GM06990 (cell line): Measurements from ENCODE around the gene ATP10A.

Experiments used
- DNase-seq: peaks from one replicate; pipeline ENCODE4 v3.0.0-alpha.2; 2011; ENCODE audit not compliant: insufficient read length; ENCODE audit errors: extremely low read depth
- H3K27me3 ChIP-seq: replicated peaks from 2 replicates; pipeline ENCODE4 v1.6.0; 2011; ENCODE audit warnings: low read length; ENCODE audit not compliant: control insufficient read depth, insufficient read depth
- H3K36me3 ChIP-seq: 2 replicates; pipeline ENCODE4 v1.5.1; 2011; ENCODE audit warnings: low read length; ENCODE audit not compliant: control insufficient read depth, insufficient read depth
- H3K4me3 ChIP-seq: replicated peaks from 2 replicates; pipeline ENCODE4 v1.5.1; 2011; ENCODE audit warnings: low read depth, mild to moderate bottlenecking, control low read depth, low read length
- TF ChIP-seq, protein P1 (sequence below): IDR thresholded peaks from 2 replicates; pipeline ENCODE4 v1.5.1; 2011; ENCODE audit warnings: low read length, control low read depth, mild to moderate bottlenecking, inconsistent platforms; ENCODE audit not compliant: insufficient read depth, poor library complexity, severe bottlenecking

Gene ATP10A

DNA sequence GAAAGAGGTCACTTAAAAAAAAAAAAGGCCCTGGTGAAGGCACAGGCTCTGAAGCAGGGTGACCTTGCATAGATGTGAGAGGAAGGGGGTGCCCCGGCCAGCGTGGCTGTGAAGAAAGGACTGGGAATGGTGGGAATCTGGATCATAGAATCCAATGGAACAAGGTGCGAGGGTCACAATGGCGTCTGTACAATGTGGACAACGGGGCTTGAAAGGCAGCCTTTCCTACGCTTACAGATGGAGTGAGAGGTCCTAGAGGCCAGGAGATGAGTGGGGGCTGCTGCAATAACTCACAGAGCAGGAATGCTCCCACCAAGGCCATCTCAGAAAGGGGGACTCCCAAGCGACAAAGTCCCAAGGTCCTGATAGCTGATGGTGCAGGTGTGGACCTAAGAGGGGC, 162.2 kb downstream of the ATP10A start:
- DNase-seq, result no peak
- Histone ChIP-seq H3K36me3 (no peaks in the 10 kb centered on the region), H3K27me3 (no peaks in the 10 kb centered on the region), H3K4me3 (no peak overlapping the region)
- TF ChIP-seq, protein P1, sequence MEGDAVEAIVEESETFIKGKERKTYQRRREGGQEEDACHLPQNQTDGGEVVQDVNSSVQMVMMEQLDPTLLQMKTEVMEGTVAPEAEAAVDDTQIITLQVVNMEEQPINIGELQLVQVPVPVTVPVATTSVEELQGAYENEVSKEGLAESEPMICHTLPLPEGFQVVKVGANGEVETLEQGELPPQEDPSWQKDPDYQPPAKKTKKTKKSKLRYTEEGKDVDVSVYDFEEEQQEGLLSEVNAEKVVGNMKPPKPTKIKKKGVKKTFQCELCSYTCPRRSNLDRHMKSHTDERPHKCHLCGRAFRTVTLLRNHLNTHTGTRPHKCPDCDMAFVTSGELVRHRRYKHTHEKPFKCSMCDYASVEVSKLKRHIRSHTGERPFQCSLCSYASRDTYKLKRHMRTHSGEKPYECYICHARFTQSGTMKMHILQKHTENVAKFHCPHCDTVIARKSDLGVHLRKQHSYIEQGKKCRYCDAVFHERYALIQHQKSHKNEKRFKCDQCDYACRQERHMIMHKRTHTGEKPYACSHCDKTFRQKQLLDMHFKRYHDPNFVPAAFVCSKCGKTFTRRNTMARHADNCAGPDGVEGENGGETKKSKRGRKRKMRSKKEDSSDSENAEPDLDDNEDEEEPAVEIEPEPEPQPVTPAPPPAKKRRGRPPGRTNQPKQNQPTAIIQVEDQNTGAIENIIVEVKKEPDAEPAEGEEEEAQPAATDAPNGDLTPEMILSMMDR, result no peak

DNA sequence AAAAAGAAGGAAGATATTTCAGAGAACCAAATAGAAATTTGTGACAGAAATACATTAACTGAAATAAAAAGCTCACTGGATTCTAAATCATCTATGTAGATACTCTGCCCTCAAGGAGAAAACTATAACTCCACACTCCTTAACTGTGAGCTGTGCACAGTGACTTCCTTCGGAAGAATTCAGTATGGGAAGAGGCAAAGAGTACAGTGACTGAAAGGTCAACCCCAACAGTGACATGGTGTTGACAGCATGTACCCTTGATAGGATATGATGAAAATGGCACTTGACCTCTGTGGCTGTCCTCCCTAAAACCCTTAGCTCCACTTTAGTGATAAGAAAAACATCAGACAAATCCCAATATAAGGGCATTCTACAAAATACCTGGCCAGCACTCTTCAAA, 165.5 kb downstream of the ATP10A start:
- H3K27me3 ChIP-seq, result no peaks in the 10 kb centered on the region
- DNase-seq, result no peak
- TF ChIP-seq, protein P1, result no peak
- no peaks in the 10 kb centered on the region for H3K36me3 ChIP-seq
- H3K4me3 ChIP-seq, result no peak overlapping the region

DNA sequence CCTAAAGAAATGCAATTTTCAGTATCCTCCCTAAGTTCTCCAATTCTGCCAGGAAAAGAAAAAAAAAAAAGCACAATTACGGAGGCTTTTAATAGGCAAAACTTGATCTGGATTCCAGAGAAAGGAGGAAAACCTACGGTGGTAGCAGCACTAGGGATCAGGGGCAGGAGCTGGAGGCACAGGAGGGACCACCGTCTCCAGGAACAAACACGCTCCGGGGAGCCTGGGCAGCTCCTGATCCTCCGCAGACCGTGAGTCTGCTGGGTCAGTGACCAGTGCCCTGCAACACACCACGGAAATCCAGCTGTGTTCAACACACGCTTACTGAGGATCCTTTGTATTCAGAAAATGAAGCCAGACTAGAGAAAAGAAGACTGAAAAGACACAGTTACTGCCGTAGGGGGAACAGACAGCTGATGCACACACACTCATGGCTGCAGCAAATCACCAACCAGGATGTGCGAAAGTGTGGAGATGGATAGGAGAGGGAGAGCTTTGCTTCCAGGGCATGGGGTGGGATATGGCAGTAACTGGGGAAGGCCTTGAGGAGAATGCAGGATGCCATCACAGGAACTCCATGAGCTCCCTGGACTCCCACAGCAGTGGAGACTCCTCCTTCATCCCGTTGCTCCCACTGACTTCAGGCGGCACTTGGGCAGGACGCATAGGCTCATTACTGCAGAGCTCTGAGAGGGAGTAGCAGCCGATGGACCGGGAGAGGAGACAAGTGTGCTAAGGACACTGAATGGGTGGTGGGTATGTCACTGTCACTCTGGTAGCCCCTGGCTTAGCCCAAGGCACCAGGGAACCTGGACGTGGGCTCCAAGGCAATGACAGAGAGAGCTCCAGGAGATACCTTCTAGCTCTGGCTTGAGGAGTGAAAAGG, 167.0 kb downstream of the ATP10A start:
- Histone ChIP-seq H3K36me3 (no peaks in the 10 kb centered on the region), H3K27me3 (no peaks in the 10 kb centered on the region), H3K4me3 (no peak overlapping the region)
- no peak for DNase-seq
- TF ChIP-seq, protein P1, result no peak

DNA sequence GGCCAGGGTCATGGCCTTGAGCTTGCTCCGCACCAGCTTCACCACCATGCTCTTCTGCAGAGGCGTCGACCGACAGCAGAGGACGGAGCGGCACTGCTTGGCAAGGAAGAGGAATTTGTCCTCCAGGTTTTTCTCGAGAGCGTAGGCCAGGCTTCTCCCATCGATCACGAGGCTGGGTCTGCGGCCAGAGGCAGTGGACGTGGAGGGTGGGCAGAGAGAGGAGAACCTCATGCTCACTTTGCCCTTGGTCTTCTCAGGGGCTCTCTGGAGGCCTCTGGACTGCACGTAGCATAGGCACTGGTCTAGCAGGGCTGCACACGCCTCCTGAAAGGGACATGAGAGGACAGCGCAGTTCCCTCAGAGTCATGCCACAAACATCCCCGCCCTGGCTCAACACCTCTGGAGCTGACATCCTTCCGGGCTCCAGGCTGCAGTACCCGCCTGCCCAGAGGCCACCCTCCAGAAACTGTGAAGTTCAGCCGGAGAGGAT, 168.3 kb downstream of the ATP10A start:
- TF ChIP-seq, protein P1, result no peak
- DNase-seq, result no peak
- H3K4me3 ChIP-seq, result no peak overlapping the region
- H3K27me3 ChIP-seq, result no peaks in the 10 kb centered on the region
- H3K36me3 ChIP-seq, result no peaks in the 10 kb centered on the region

DNA sequence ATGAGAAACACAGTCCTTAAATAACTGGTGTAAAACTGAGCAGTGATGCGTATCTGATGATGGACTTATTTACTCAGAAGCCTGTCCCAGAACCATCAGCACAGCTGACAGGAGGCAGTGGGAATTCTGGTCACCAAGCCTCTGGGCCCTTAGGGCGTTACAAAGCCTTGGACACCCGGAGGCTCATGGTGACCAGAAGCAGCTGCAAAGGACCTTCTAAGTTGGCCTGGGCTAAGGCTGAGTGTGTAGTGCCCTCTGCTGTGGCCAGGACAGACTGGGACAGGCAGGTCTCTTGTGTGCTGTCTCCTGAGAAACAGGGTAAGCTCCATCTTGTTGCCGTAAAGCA, 168.9 kb downstream of the ATP10A start:
- DNase-seq, result no peak
- Histone ChIP-seq H3K4me3 (no peak overlapping the region), H3K27me3 (no peaks in the 10 kb centered on the region), H3K36me3 (no peaks in the 10 kb centered on the region)
- TF ChIP-seq, protein P1, result no peak
